Gastroesophageal sphincter (tissue), 3 donors: Measurements from ENCODE around the gene OPRL1.

Experiments
- CTCF ChIP-seq, 4 experiments: fragments of 200-600 bp in 2 of 4; fragments of 450-650 bp in 2 of 4; sonication (generic) in 1 of 4; IDR thresholded peaks; one replicate each; pipeline ENCODE4 v1.5.1; 2017 to 2019; ENCODE audit warnings: antibody characterized with exemption in 4 of 4, mild to moderate bottlenecking in 2 of 4, moderate library complexity in 2 of 4
- POLR2A ChIP-seq, 2 donors: fragments of 450-650 bp; IDR thresholded peaks; one replicate each; pipeline ENCODE4 v1.6.1; 2017; ENCODE audit warnings: antibody characterized with exemption in 2 of 2, mild to moderate bottlenecking in 2 of 2, moderate library complexity in 1 of 2
- POLR2AphosphoS5 ChIP-seq: sonication (generic); formaldehyde crosslinking; IDR thresholded peaks from one replicate; pipeline ENCODE4 v1.6.1; 2017; ENCODE audit warnings: antibody characterized with exemption

- TF ChIP-seq CTCF (IDR thresholded peaks at IDR 0.05) (no peak), POLR2A (IDR thresholded peaks at IDR 0.05) (no peak), POLR2AphosphoS5 (no peak)
Observed at GRCh38 chr20:64074963-64075362, 4.9 kb upstream of the OPRL1 start.
